ENCODE data around the gene CTSD. TPM values are rescaled to one million over a fixed set of nuclear protein-coding genes. Genes with fewer than 3 reads are reported as not detected.

CTSD gene
- total and polyA plus RNA-seq, 2 experiments from 2014 or later = 67.1 to 251 TPM

DNA sequence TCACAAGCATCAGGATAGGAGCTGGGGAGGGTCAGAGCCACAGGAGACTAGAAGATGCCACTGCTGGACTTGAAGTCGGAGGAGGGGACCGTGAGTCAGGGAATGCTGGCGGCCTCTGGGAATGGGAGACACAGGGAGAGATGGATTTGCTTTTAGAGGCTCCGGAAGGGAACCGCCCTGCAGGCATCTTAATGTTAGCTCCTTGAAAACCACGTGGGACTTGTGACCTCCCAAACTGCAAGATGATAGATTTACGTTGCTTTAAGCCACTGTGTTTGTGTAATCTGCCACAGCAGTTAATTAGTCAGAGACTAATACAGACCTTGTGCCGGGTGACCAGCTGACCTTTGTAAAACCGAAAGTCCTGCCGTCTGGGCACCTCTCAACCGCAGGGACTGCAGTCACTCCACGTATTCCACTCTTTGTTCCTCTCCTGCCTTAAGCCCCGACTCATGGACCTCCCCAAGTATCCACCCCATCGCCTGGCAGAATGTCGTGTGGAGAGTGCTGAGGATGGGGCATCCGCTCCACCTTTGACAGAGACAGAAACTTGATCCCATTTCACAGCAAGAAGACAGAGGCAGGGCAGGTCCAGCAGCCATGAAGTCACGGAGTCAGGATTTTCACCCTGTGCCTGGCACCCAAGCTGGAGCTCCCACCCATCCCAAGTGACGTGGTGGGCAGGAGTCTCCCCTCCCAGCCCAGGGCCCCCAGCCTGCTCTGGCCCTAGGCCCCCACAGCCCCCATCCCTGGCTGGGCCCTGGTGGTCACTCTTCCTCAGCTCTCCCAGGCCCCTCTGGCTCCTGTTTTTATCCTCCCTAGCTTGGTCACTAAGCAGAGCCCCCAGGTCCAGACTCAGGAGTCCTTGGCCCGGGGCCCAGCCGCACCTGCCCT lies 19.4 kb upstream of the CTSD start:
- Histone ChIP-seq H3K4me3 (no peak overlapping the region), H3K79me2 (replicated peaks; ENCODE audit: insufficient read depth) (no peaks in the 10 kb centered on the region), H3K27ac (ENCODE audit: low read depth) (no peak overlapping the region), H3K4me1 (ENCODE audit: insufficient read depth) (no peaks in the 10 kb centered on the region), H4K20me1 (replicated peaks; ENCODE audit: insufficient read depth) (no peaks in the 10 kb centered on the region), H3K27me3 (ENCODE audit: insufficient read depth) (no peaks in the 10 kb centered on the region), H3K4me2 (no peak overlapping the region), H3F3A (replicated peaks; ENCODE audit: low read depth) (no peaks in the 10 kb centered on the region), H2AFZ (peak overlapping the region; percentile 32; the same call in 1 of the 2 replicates), H3K9me2 (ENCODE audit: insufficient read depth) (no peaks in the 10 kb centered on the region), H3K36me3 (ENCODE audit: insufficient read depth) (no peaks in the 10 kb centered on the region)
- peaks cover 2% of the 10 kb centered on the region; the same call in 1 of the 3 replicates for H3K4me1 Mint-ChIP-seq
- no peak for DNase-seq (ENCODE audit: low spot score)
- no peaks in the 10 kb centered on the region for H3K36me3 Mint-ChIP-seq (ENCODE audit: low read depth)
- H3K27ac Mint-ChIP-seq = no peak overlapping the region
- H3K4me3 Mint-ChIP-seq = no peak overlapping the region
- TF ChIP-seq, protein P1, sequence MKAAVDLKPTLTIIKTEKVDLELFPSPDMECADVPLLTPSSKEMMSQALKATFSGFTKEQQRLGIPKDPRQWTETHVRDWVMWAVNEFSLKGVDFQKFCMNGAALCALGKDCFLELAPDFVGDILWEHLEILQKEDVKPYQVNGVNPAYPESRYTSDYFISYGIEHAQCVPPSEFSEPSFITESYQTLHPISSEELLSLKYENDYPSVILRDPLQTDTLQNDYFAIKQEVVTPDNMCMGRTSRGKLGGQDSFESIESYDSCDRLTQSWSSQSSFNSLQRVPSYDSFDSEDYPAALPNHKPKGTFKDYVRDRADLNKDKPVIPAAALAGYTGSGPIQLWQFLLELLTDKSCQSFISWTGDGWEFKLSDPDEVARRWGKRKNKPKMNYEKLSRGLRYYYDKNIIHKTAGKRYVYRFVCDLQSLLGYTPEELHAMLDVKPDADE (IDR thresholded peaks at IDR 0.05) = no peak
- TF ChIP-seq STAT1 (IDR thresholded peaks at IDR 0.05; ENCODE audit: unreplicated experiment) (no peak), NANOG (IDR thresholded peaks at IDR 0.05; ENCODE audit: borderline replicate concordance) (no peak), JUNB (IDR thresholded peaks at IDR 0.05; ENCODE audit: unreplicated experiment) (no peak), ZNF331 (CRISPR knock-in tag; IDR thresholded peaks at IDR 0.05; ENCODE audit: low read depth) (no peak), POLR2AphosphoS5 (IDR thresholded peaks at IDR 0.05; ENCODE audit: low read depth) (no peak)
- TF ChIP-seq, protein P2, sequence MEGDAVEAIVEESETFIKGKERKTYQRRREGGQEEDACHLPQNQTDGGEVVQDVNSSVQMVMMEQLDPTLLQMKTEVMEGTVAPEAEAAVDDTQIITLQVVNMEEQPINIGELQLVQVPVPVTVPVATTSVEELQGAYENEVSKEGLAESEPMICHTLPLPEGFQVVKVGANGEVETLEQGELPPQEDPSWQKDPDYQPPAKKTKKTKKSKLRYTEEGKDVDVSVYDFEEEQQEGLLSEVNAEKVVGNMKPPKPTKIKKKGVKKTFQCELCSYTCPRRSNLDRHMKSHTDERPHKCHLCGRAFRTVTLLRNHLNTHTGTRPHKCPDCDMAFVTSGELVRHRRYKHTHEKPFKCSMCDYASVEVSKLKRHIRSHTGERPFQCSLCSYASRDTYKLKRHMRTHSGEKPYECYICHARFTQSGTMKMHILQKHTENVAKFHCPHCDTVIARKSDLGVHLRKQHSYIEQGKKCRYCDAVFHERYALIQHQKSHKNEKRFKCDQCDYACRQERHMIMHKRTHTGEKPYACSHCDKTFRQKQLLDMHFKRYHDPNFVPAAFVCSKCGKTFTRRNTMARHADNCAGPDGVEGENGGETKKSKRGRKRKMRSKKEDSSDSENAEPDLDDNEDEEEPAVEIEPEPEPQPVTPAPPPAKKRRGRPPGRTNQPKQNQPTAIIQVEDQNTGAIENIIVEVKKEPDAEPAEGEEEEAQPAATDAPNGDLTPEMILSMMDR (conservative IDR thresholded peaks at IDR 0.05; ENCODE audit: low read depth in 2 of 2) = no peak
- peaks cover 13% of the 10 kb centered on the region for H3K27me3 Mint-ChIP-seq (ENCODE audit: insufficient read depth, low read depth, poor library complexity)
- ATAC-seq = no peak
- H3K9me3 Mint-ChIP-seq = no peaks in the 10 kb centered on the region

DNA sequence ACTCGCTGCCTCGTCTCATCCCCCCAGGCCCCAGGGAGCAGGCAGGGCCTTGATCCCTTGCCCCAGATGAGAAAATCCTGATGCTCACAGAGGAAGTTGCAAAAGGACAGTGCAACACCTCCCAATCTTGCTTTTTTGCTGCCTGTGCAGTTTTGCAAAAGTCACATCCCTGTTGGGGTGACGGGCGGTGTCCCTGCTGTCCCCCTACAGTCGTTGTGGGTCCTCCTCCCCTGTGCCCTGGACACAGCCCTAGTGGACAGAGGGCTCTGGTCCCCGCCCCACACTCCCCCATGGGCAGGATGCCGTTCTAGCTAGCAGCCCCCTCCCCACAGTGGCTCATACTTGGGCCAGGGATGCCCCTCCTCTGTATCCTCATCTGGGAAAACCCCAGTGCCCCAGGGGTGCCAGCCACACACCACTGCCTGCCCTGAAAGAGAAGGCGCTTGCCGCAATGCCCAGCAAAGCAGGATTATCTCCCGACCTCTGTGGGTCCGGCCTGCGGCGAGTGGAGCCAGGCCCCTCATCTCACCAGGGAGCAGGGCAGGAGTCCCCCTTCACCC lies 18.4 kb upstream of the CTSD start:
- ATAC-seq (no peak), DNase-seq (ENCODE audit: low spot score) (no peak)
- peaks cover 18% of the 10 kb centered on the region for H3K27me3 Mint-ChIP-seq (ENCODE audit: insufficient read depth, low read depth, poor library complexity)
- Histone ChIP-seq H3K27me3 (ENCODE audit: insufficient read depth) (no peaks in the 10 kb centered on the region), H2AFZ (no peak overlapping the region; the same call in 1 of the 2 replicates), H3K4me2 (no peak overlapping the region), H3K4me1 (ENCODE audit: insufficient read depth) (no peaks in the 10 kb centered on the region), H4K20me1 (replicated peaks; ENCODE audit: insufficient read depth) (no peaks in the 10 kb centered on the region), H3K9me2 (ENCODE audit: insufficient read depth) (no peaks in the 10 kb centered on the region), H3K4me3 (no peak overlapping the region), H3K79me2 (replicated peaks; ENCODE audit: insufficient read depth) (no peaks in the 10 kb centered on the region), H3K27ac (ENCODE audit: low read depth) (no peak overlapping the region), H3K36me3 (ENCODE audit: insufficient read depth) (no peaks in the 10 kb centered on the region), H3F3A (replicated peaks; ENCODE audit: low read depth) (no peaks in the 10 kb centered on the region)
- peaks cover 2% of the 10 kb centered on the region; the same call in 1 of the 3 replicates for H3K4me1 Mint-ChIP-seq
- no peaks in the 10 kb centered on the region; the same call in 2 of the 3 replicates for H3K36me3 Mint-ChIP-seq (ENCODE audit: low read depth)
- no peak overlapping the region for H3K27ac Mint-ChIP-seq
- no peak overlapping the region for H3K4me3 Mint-ChIP-seq
- TF ChIP-seq NANOG (IDR thresholded peaks at IDR 0.05; ENCODE audit: borderline replicate concordance) (no peak), ZNF331 (CRISPR knock-in tag; IDR thresholded peaks at IDR 0.05; ENCODE audit: low read depth) (no peak), POLR2AphosphoS5 (IDR thresholded peaks at IDR 0.05; ENCODE audit: low read depth) (no peak), STAT1 (IDR thresholded peaks at IDR 0.05; ENCODE audit: unreplicated experiment) (no peak), CREB1 (CRISPR knock-in tag; IDR thresholded peaks at IDR 0.05; ENCODE audit: low read depth) (no peak)
- H3K9me3 Mint-ChIP-seq = no peaks in the 10 kb centered on the region

Data from GM23338 (cell line).